Peyer's patch (tissue), 4 donors: Measurements from ENCODE around the gene WDR91. TPM values are rescaled to one million over a fixed set of nuclear protein-coding genes. Genes with fewer than 3 reads are reported as not detected.

Experiments
- DNase-seq, 3 donors: peaks; one replicate each; pipeline ENCODE4 v3.0.0-alpha.2; 2017 to 2019
- H3K27ac ChIP-seq, 4 donors: fragments of 200-600 bp; sonication (generic); one replicate each; pipeline ENCODE4 v1.5.1; 2016 to 2019
- H3K27me3 ChIP-seq, 2 donors: fragments of 200-600 bp; sonication (generic); one replicate each; pipeline ENCODE4 v1.5.1; 2019
- H3K36me3 ChIP-seq, 3 donors: fragments of 200-600 bp; sonication (generic); one replicate each; pipeline ENCODE4 v1.5.1; 2016 to 2019
- H3K4me1 ChIP-seq, 4 donors: fragments of 200-600 bp; sonication (generic); one replicate each; pipeline ENCODE4 v1.5.1; 2016 to 2019
- H3K4me3 ChIP-seq, 4 donors: fragments of 200-600 bp; sonication (generic); 1 replicate in 3 of 4; 2 replicates in 1 of 4; pipeline ENCODE4 v1.5.1; 2016 to 2019; ENCODE audit warnings: mild to moderate bottlenecking in 1 of 4
- H3K9me3 ChIP-seq, 4 donors: fragments of 200-600 bp; sonication (generic); one replicate each; pipeline ENCODE4 v1.5.1; 2016 to 2019; ENCODE audit warnings: mild to moderate bottlenecking in 1 of 4
- CTCF ChIP-seq, 6 experiments: fragments of 450-650 bp in 4 of 6; fragments of 200-600 bp in 2 of 6; sonication (generic) in 1 of 6; IDR thresholded peaks; one replicate each; pipeline ENCODE4 v1.5.1; 2017 to 2019; ENCODE audit warnings: antibody characterized with exemption in 6 of 6, mild to moderate bottlenecking in 3 of 6, moderate library complexity in 1 of 6
- POLR2A ChIP-seq, 2 donors: fragments of 450-650 bp; IDR thresholded peaks; one replicate each; pipeline ENCODE4 v1.5.1; 2017; ENCODE audit warnings: antibody characterized with exemption in 2 of 2, mild to moderate bottlenecking in 2 of 2, moderate library complexity in 2 of 2
- total RNA-seq, 4 donors: library from RNA; depleted of rRNA; stranded (reverse); fragments of >200 nt; gene quantifications; one replicate each; pipeline ENCODE4 v1.1.0, GENCODE V29; 2016

The WDR91 gene
- total RNA-seq, 4 donors from 2014 or later, result 6.7 to 44.6 (median 22.2) TPM

DNA sequence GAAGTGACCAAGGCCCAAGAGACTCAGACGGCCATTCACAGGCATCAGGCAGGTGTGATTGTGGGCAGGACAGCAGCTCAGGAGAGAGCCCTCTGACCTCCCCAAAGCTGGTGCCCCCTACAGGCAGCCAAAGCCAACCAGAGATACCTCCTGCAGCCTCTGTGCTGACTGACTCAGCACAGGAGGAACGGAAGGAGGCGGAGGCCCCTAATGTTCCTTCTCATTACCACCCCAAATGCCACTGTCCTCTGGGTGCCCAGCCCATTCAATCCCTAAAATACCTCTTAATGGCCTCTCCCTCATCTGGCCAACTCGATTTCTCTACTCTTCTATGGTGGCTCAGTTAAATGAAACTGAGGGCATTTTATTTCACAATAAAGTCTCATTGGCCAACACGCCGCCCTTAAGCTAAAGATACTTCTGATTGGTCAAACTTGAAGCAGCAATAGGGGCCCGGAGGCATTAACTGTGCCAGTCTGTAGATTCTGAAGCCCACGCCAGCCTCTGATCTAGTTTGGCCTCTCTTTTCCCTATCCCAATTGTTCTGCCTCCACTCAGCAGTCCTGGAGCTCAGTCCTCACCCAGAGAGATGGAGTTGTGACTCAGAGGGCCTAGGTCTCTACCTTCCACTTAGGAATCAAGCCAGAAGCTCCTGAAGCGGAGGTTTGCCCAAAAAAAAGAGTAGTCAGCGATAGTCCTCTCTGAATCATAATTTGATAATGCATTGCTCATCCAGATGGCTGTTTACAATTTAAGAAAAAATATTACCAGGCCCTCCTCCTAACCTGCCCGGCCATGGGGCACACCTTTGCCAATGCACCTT, 42.0 kb downstream of the WDR91 start:
- Histone ChIP-seq H3K27ac (peak overlapping the region; percentile 95 to 97 (median 96)), H3K36me3 (peaks cover 0 to 41% (median 0%) of the 10 kb centered on the region in 3 donors), H3K9me3 (no peaks in the 10 kb centered on the region), H3K4me1 (peaks cover 3 to 35% (median 6%) of the 10 kb centered on the region in 4 donors), H3K27me3 (no peaks in the 10 kb centered on the region), H3K4me3 (peak overlapping the region; percentile 62 to 91 (median 70))
- no peak for TF ChIP-seq POLR2A (IDR thresholded peaks at IDR 0.05)
- TF ChIP-seq CTCF (IDR thresholded peaks at IDR 0.05), result peak; percentile 9 to 45 (median 34)
- peak in 2 of 3 donors; percentile 66 to 79 for DNase-seq

GRCh38 chr7:135168489-135169140, 42.7 kb downstream of the WDR91 start:
- Histone ChIP-seq H3K4me3 (no peak overlapping the region), H3K27me3 (no peaks in the 10 kb centered on the region), H3K36me3 (peaks cover 0 to 47% (median 0%) of the 10 kb centered on the region in 3 donors), H3K9me3 (no peaks in the 10 kb centered on the region), H3K27ac (peak overlapping the region in 3 of 4 donors; percentile 28 to 97 (median 96)), H3K4me1 (peaks cover 3 to 35% (median 6%) of the 10 kb centered on the region in 4 donors)
- TF ChIP-seq POLR2A (IDR thresholded peaks at IDR 0.05) (no peak), CTCF (IDR thresholded peaks at IDR 0.05) (no peak)
- no peak for DNase-seq

DNA sequence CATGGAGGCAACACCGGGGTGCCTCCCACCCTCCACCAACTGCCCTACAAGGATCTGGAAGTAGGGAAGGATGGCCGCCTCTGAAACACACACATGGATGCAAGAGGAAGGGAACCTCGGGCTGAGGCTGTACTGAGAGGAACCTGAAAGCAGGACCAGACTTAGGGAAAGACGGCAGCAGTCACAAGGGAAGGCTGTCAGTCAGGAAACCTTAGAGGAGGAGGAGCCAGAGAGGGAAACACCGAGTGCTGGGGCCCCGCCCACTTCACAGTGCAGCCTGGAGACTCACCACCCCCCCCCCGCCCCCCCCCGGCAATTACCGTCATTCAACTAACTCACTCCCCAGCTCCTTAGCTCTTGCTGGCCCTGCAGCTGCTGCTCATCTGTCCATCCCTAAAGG, 43.3 kb downstream of the WDR91 start:
- Histone ChIP-seq H3K27ac (peak overlapping the region in 3 of 4 donors; percentile 28 to 97 (median 96)), H3K4me3 (no peak overlapping the region), H3K27me3 (no peaks in the 10 kb centered on the region), H3K36me3 (peaks cover 0 to 47% (median 0%) of the 10 kb centered on the region in 3 donors), H3K9me3 (no peaks in the 10 kb centered on the region), H3K4me1 (peaks cover 3 to 35% (median 6%) of the 10 kb centered on the region in 4 donors)
- TF ChIP-seq POLR2A (IDR thresholded peaks at IDR 0.05) (no peak), CTCF (IDR thresholded peaks at IDR 0.05) (no peak)
- DNase-seq, result no peak

DNA sequence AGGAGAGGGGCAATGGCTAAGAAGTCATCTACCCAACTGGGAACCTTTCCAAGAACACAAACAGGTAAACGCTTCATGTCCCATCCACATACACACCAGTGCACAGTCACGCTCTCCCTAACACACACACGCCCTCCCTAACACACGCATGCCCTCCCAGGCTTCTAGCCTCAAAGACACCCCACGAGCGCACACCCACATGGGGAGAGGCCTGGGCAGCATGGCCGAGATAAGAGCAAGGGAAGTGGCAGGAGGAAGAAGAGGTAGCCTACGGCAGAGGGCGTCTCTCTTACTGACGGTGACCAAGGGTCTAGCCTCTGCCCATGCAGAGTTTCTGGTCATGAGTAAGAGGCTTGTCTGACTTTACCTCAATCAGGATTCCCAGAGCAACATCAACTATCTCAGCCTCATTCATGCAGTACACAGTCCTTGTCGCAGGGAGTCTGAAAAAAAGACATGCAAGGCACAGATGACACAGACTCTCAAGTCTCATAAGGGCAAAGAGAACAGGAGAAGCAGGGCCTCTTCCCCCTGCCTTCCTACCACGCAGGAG, 43.9 kb downstream of the WDR91 start:
- peak overlapping the region in 3 of 4 donors; percentile 29 to 97 (median 96) for H3K27ac ChIP-seq
- H3K4me1 ChIP-seq, result peaks cover 3 to 35% (median 6%) of the 10 kb centered on the region in 4 donors
- H3K27me3 ChIP-seq, result no peaks in the 10 kb centered on the region
- no peaks in the 10 kb centered on the region for H3K9me3 ChIP-seq
- TF ChIP-seq CTCF (IDR thresholded peaks at IDR 0.05) (no peak), POLR2A (IDR thresholded peaks at IDR 0.05) (no peak)
- H3K4me3 ChIP-seq, result no peak overlapping the region
- no peak for DNase-seq
- H3K36me3 ChIP-seq, result peaks cover 0 to 47% (median 0%) of the 10 kb centered on the region in 3 donors

GRCh38 chr7:135166338-135166990, 44.9 kb downstream of the WDR91 start:
- Histone ChIP-seq H3K36me3 (peaks cover 0 to 47% (median 0%) of the 10 kb centered on the region in 3 donors), H3K27ac (peak overlapping the region in 3 of 4 donors; percentile 6 to 97 (median 29)), H3K9me3 (no peaks in the 10 kb centered on the region), H3K4me3 (no peak overlapping the region), H3K27me3 (no peaks in the 10 kb centered on the region), H3K4me1 (peaks cover 3 to 35% (median 6%) of the 10 kb centered on the region in 4 donors)
- TF ChIP-seq CTCF (IDR thresholded peaks at IDR 0.05) (no peak), POLR2A (IDR thresholded peaks at IDR 0.05) (no peak)
- DNase-seq, result no peak
